DMS114 treated with DMSO at 0.1 percent for 48 hours (cell line): ENCODE data around the gene RASGEF1C.
"Not testable (repeated sequence)": the region's sequence is repeated elsewhere in the genome, so short reads cannot be mapped to it uniquely, and the experiment has no call there.

ENCODE experiments used
- DNase-seq: peaks from one replicate; lab custom pipeline; 2025; ENCODE audit not compliant: unreplicated experiment; lab: John Stamatoyannopoulos, UW

RASGEF1C gene

DNA sequence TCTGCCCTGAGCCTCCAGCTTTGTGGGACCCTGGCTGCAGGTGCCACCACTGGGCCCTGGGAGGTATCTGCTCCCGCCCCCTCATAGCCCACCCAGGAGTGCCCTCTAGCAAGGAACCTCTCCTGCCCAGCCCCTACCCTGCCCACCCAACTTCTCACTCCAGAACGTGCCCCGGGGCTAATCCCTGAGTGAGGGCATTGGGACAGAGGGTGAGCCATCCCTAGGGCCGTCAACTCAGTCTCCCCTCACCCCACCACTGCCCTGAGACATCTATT is 2.7 kb upstream of the RASGEF1C start:
- DNase-seq: no peak

- no peak for DNase-seq
Measured at GRCh38 chr5:180210961-180211760, 2.1 kb upstream of the RASGEF1C start.

DNA sequence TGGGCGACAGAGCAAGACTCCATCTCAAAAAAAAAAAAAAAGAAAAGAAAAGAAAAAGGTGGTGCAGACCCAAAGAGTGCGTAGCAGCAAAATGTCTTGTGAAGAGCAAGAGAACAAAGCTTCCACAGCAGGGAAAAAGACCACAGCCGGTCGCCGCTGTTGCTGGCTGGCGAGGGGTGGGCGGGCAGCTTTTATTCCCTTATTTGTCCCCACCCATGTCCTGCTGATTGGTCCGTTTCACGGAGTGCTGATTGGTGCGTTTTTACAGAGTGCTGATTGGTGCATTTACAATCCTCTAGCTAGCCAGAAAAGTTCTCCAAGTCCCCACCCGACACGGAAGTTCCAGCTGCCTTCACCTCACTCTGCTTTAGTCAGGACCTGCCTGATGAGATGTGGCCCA is 1.1 kb upstream of the RASGEF1C start:
- not testable (repeated sequence) for DNase-seq

DNA sequence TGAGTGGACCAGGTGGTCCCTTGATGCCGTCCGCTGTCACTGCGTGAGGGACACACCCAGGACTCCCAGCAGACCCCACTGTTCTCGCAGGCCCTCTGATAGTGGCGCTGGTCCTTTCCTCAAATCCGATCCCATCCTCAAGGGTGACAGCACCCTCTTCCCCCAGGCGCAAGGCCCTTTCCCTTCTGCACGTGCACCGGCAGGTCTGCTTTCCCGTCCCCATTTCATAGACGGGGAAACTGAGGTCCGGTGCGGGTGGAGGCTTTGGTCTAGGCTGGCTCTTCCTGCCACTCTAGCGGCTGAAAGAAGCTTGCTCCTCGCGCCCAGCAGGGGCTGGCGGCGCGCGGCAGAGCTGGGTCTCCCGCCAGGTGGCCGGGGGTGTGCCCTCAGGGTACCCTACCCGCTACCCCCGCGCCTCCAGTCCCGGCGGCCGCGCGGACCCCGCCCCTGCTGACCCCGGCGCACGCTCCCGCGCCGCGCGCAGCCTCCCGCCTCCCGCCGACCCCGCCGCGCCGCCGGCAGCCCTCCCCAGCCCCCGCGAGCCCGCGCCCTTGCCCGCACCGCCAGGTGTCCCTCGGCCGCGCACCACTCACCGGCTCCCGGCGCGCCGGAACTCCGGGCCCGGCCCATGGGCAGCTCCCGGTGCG is 453 bp downstream of the RASGEF1C start:
- peak; percentile 13 for DNase-seq

- no peak for DNase-seq
Measured at GRCh38 chr5:180208038-180208434, 975 bp downstream of the RASGEF1C start.

DNA sequence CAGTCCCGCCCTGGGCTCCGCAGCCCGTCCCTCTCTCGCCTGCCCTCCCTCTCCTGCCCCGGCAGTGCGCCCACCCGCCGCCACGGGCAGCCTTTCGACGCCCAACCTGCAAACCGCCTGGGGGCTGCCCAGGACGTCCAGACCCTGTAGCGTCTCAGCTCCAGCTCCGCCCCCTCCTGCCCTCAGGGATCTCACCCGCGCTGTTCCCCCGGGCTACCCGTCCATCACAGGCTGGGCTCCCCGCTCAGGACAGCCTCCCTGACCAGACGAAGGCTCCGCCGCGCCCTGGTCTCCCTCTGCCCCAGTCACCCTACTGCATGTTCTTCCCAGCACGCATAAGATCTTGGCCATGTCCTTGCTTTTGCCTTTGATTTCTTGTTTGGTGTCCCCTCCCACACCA is 1.4 kb downstream of the RASGEF1C start:
- no peak for DNase-seq

DNA sequence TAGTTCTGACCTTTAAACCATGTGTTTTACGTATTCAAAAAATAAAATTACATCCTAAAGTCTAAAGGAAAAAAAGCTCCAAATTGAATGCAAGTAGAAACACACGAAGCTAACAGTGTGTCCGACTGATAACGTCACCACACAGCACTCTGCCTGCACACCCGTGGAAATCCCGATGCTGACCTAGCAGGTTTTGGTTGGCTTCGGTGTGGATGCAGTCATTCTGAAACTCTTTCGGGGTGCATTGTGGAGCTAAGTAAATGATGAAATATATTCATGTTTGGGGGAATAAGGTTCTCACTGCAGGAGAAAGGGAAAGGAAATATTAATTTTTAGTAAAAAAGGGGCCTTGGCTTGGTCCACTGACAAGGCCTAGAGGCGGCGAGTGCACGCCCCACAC is 2.0 kb downstream of the RASGEF1C start:
- DNase-seq: no peak

DNA sequence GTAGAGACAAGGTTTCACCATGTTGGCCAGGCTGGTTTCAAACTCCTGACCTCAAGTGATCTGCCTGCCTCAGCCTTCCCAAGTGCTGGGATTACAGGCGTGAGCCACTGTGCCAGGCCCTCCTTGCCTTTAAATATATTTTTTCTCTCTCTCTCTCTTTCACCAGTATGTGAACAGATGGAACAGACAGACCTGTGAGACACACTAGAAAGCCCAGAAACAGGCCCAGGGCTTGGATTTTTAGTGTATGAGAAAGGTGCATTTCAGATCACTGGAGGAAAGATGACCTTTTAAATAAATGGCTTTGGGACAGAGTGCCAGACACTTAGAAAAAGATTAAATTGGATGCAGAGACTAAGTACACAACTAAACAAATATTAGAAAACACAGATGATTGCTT is 3.1 kb downstream of the RASGEF1C start:
- no peak for DNase-seq

GRCh38 chr5:180204276-180204819 is 4.7 kb downstream of the RASGEF1C start:
- no peak for DNase-seq

- no peak for DNase-seq
Measured at GRCh38 chr5:180202939-180203573, 6.0 kb downstream of the RASGEF1C start.

DNA sequence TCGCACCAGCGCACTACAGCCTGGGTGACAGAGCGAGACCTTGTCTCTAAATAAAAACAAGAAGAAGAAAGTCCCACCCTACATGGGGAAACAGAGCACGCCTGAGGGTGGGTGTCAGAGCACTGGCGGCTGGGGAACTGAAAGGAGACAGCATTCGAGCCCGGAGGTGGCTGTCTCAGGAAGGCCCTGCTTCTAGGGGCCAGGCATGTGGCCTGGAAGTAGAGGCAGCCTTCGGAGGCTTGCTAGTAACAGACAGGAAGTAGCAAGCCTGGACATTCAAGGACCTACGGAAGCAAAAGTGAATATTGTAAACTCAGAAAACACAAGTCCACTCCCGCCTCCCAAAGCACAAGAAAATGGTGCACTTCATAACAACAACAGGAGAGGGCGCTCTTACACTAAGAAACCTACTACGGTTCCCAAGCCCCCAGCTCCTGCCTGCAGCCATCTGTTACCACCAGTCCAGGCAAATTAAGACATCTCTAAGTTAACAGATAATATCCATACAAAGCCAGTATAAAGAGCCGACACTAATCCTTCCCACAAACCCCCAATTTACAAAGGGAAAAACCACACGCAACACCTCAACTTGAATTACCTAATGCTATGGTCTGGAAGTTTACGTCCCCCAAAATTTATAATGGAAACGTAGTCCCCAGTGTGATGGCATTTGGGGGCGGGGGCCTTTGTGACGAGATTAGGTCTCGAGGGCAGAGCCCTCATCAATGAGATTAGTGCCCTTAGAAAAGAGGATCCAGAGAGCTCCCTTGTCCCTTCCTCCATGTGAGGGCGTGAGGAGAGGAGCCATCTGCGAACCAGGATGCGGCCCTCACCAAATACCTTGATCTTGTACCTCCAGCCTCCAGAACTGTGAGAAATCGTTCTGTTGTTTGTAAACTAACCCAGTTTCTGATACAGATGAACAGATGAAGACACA is 7.7 kb downstream of the RASGEF1C start:
- DNase-seq: no peak

GRCh38 chr5:180199390-180199789 is 9.6 kb downstream of the RASGEF1C start:
- DNase-seq: no peak

DNA sequence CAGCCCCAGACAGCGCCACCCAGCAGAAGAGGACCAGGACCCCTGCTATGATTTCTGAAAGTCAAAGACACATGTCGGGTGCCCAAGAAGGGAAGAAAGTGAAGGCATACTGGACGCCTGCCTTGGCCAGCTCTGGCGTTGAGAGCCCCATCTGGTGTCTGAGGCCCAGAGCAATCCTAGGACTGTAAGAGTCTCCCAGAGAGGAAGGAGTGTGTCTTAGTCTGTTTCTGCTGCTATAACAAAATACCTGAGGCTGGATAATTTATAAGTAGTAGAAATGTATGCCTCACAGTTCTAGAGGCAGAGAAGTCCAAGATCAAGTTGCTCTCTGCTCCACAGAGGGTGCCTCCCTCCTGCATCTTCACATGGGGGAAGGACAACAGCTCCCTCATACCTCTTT is 10.8 kb downstream of the RASGEF1C start:
- no peak for DNase-seq

GRCh38 chr5:180197016-180197702 is 11.9 kb downstream of the RASGEF1C start:
- DNase-seq: no peak

DNA sequence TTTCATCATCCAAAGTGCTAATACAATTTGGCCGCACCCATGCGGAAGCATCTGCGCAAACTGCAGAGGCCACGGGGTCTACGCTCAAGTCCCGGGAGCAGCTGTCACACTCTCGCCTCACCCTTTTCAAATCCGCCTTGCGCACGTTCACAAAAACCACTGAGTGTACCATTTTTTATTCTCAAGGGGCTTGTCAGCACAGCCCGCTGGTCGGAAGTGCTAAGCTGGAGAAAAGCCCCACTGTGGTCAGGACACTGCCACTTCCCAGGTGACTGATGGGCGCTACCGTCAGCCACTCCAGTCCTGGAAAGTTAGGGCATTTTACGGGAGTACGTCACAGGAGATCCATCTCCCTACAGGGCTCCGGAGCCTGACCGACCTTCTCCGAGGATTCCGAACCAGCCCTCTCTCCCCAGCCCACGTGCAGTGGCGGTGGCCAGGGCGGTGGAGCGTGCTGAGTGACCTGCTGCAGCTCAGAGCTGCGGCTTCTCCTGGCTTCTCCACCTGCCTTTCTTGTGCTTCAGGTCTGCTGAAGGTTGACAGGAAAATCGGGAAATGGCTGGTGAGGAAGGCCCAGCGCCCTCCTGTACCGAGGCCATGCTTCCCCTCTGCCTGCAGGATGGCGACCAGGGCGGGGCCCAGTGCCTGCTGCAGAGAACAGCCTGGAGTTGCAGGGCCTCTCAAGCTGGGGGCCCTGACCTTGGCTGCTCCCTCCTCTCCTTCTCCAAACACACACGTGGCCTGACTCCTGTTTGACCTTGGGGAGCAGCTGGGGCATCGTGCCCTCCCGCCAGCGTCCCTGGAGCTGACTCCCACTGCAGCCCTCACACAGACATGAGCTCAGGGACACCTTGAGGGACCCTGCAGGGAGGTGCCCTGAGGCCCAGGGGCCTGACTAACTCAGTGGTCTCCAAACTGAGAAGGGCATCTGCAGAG is 14.3 kb downstream of the RASGEF1C start:
- no peak for DNase-seq

DNA sequence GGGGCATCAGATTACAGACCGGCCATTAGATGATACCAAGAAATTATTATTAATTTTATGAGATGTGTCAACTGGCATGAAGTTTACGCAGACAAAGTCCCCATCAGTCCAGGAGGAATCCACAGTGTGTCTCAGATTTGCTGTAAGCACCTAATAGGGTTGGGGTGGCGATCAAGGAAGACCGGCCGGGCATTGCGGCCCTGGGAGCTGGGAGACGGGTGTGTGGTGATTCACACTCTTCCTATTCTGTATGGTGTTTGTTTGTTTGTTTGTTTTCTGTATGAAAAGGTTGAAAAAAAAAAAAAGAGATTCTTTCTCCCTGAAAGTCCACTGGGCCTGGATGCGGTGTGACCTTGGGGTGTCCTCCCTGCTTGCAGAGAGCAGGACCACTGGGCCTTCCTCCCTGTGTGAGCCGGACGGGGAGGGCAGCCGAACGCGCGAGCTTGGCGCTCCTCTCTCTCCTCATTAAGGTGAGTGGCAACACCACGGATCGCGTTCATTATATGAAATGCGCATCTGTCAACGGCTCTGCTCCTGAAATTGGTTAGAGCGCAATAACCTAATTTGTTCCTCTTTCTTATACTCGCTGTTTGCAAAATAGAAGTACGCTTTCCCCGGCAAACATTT is 15.1 kb downstream of the RASGEF1C start:
- no peak for DNase-seq

GRCh38 chr5:180191716-180192115 is 17.3 kb downstream of the RASGEF1C start:
- no peak for DNase-seq

DNA sequence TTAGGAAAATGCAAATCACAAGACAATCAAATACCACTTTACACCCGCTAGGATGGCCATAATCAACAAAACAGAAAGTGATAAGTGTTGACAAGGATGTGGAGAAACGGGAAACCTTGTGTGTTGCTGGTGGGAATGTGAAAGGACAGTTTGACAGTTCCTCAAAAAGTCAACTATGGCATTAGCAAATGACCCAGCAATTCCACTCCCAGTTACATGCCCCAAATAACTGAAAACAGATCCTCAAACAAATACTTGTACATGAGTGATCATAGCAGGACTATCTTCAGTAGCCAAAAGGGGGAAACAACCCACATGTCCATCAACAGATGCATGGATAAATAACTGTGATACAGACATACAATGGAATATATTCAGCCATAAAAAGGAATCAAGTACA is 21.2 kb downstream of the RASGEF1C start:
- DNase-seq: no peak

DNA sequence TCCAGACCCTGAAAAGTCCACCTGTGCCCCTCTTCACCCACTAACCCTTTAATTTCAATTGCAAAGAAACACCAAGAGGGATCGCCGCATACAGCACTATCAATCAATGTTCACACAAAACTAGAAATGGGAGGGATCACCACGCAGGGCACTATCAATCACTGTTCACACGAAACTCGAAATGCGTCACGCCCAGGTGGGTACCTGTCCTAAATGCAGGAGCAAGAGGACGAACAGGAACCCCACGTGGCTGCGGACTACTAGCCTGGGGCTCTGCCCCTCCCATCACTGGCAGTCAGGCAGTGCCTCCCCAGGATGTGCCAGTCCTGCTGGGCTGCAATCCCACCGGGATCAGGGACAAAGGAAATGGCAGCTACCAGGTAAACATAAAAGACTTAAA is 28.2 kb downstream of the RASGEF1C start:
- DNase-seq: no peak
